ENCODE measurements around the gene DPY30.

Gene DPY30

DNA sequence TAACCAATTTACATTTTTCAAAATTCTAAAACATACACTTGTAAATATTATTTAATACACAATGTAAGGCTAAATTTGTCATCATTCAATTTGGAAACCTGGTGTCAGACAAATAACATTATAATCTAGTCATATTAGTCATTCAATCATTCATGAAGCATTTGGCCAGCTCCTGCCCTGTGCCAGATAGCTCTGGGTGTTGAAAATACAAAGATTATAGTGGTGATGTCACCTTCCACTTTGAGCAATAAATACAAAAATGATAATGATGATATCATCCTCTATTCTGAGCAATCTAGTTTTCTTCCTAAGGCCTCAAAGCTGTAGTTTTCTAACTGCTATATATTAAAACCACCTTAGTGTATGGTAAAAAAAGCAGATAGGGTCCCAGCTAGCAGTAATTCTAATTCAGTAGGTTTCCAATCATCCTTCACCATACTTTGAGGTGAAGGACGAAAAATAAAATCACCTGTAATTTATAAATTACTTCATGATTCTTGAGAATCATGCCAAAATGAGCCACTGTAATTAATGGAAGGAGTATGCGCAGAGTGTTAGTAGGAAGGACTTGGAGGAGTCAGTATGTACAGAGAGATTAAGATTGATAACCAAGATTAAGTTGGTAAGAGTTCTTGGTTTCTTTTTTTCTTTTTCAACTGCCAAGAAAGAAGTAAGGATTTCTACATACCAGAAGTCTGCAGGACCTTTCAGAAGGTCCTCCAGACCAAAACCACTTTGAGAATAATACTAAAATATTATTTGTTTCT, 52.0 kb downstream of the DPY30 start:
- no peak for TF ChIP-seq OSR1 (CRISPR knock-in tag; IDR thresholded peaks at IDR 0.05)
- TF ChIP-seq ZNF565 (CRISPR knock-in tag; conservative IDR thresholded peaks at IDR 0.05; ENCODE audit: low read depth): no peak
- TF ChIP-seq, protein P1, sequence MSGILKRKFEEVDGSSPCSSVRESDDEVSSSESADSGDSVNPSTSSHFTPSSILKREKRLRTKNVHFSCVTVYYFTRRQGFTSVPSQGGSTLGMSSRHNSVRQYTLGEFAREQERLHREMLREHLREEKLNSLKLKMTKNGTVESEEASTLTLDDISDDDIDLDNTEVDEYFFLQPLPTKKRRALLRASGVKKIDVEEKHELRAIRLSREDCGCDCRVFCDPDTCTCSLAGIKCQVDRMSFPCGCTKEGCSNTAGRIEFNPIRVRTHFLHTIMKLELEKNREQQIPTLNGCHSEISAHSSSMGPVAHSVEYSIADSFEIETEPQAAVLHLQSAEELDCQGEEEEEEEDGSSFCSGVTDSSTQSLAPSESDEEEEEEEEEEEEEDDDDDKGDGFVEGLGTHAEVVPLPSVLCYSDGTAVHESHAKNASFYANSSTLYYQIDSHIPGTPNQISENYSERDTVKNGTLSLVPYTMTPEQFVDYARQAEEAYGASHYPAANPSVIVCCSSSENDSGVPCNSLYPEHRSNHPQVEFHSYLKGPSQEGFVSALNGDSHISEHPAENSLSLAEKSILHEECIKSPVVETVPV (CRISPR knock-in tag; IDR thresholded peaks at IDR 0.05): no peak
- TF ChIP-seq TCF4 (CRISPR knock-in tag; IDR thresholded peaks at IDR 0.05; ENCODE audit: borderline replicate concordance): no peak
- TF ChIP-seq GLIS3 (CRISPR knock-in tag; IDR thresholded peaks at IDR 0.05): no peak
- TF ChIP-seq ZC3H10 (CRISPR knock-in tag; IDR thresholded peaks at IDR 0.05): no peak
- no peak for TF ChIP-seq RARB (CRISPR knock-in tag; IDR thresholded peaks at IDR 0.05)
- no peak for TF ChIP-seq SNAI2 (CRISPR knock-in tag; IDR thresholded peaks at IDR 0.05)
- no peak for TF ChIP-seq ARNTL (CRISPR knock-in tag; IDR thresholded peaks at IDR 0.05; ENCODE audit: borderline replicate concordance, low read depth)
- no peak for TF ChIP-seq ZNF8 (CRISPR knock-in tag; IDR thresholded peaks at IDR 0.05)
- peak; percentile 77 for TF ChIP-seq ISL1 (CRISPR knock-in tag; IDR thresholded peaks at IDR 0.05)
- TF ChIP-seq ZNF70 (CRISPR knock-in tag; IDR thresholded peaks at IDR 0.05): no peak
- TF ChIP-seq, protein P2, sequence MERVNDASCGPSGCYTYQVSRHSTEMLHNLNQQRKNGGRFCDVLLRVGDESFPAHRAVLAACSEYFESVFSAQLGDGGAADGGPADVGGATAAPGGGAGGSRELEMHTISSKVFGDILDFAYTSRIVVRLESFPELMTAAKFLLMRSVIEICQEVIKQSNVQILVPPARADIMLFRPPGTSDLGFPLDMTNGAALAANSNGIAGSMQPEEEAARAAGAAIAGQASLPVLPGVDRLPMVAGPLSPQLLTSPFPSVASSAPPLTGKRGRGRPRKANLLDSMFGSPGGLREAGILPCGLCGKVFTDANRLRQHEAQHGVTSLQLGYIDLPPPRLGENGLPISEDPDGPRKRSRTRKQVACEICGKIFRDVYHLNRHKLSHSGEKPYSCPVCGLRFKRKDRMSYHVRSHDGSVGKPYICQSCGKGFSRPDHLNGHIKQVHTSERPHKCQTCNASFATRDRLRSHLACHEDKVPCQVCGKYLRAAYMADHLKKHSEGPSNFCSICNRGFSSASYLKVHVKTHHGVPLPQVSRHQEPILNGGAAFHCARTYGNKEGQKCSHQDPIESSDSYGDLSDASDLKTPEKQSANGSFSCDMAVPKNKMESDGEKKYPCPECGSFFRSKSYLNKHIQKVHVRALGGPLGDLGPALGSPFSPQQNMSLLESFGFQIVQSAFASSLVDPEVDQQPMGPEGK (CRISPR knock-in tag; IDR thresholded peaks at IDR 0.05; ENCODE audit: borderline replicate concordance): no peak
- TF ChIP-seq TOX (CRISPR knock-in tag; IDR thresholded peaks at IDR 0.05; ENCODE audit: borderline replicate concordance): no peak
- TF ChIP-seq ZFP3 (CRISPR knock-in tag; IDR thresholded peaks at IDR 0.05): no peak
- TF ChIP-seq, protein P3, sequence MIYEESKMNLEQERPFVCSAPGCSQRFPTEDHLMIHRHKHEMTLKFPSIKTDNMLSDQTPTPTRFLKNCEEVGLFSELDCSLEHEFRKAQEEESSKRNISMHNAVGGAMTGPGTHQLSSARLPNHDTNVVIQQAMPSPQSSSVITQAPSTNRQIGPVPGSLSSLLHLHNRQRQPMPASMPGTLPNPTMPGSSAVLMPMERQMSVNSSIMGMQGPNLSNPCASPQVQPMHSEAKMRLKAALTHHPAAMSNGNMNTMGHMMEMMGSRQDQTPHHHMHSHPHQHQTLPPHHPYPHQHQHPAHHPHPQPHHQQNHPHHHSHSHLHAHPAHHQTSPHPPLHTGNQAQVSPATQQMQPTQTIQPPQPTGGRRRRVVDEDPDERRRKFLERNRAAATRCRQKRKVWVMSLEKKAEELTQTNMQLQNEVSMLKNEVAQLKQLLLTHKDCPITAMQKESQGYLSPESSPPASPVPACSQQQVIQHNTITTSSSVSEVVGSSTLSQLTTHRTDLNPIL (CRISPR knock-in tag; IDR thresholded peaks at IDR 0.05; ENCODE audit: low read depth): peak; percentile 89
- peak; percentile 74 for ATAC-seq

DNA sequence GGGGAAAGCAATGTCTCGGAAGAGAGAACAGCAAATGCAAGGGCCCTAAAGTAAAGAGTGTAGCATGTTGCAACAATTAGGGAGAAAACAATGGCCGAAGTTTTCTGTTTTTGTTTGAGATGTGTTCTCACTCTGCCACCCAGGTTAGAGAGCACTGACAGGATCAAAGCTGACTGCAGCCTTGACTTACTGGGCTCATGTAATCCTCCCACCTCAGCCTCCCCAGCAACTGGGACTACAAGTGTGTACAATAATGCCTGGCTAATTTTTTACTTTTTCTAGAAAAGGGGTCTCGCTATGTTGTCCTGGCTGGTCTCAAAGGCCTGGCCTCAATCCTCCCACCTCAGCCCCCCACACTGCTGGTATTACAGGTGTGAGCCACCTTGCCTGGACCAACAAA, 52.7 kb downstream of the DPY30 start:
- ATAC-seq: peak; percentile 19; the same call in 1 of the 3 replicates
- no peak for TF ChIP-seq ZFP30 (CRISPR knock-in tag; IDR thresholded peaks at IDR 0.05)
- TF ChIP-seq ARNTL (CRISPR knock-in tag; IDR thresholded peaks at IDR 0.05; ENCODE audit: borderline replicate concordance, low read depth): no peak
- TF ChIP-seq, protein P4, sequence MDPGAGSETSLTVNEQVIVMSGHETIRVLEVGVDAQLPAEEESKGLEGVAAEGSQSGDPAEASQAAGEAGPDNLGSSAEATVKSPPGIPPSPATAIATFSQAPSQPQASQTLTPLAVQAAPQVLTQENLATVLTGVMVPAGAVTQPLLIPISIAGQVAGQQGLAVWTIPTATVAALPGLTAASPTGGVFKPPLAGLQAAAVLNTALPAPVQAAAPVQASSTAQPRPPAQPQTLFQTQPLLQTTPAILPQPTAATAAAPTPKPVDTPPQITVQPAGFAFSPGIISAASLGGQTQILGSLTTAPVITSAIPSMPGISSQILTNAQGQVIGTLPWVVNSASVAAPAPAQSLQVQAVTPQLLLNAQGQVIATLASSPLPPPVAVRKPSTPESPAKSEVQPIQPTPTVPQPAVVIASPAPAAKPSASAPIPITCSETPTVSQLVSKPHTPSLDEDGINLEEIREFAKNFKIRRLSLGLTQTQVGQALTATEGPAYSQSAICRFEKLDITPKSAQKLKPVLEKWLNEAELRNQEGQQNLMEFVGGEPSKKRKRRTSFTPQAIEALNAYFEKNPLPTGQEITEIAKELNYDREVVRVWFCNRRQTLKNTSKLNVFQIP (CRISPR knock-in tag; IDR thresholded peaks at IDR 0.05; ENCODE audit: borderline replicate concordance, low read depth): no peak
- TF ChIP-seq ZC3H10 (CRISPR knock-in tag; IDR thresholded peaks at IDR 0.05): no peak
- no peak for TF ChIP-seq BACH2 (CRISPR knock-in tag; IDR thresholded peaks at IDR 0.05; ENCODE audit: borderline replicate concordance)
- TF ChIP-seq PPARA (CRISPR knock-in tag; IDR thresholded peaks at IDR 0.05; ENCODE audit: borderline replicate concordance): no peak
- TF ChIP-seq, protein P2 (CRISPR knock-in tag; IDR thresholded peaks at IDR 0.05; ENCODE audit: borderline replicate concordance): no peak
- no peak for TF ChIP-seq RARB (CRISPR knock-in tag; IDR thresholded peaks at IDR 0.05)
- no peak for TF ChIP-seq ZNF8 (CRISPR knock-in tag; IDR thresholded peaks at IDR 0.05)
- TF ChIP-seq OSR1 (CRISPR knock-in tag; IDR thresholded peaks at IDR 0.05): no peak
- no peak for TF ChIP-seq TCF4 (CRISPR knock-in tag; IDR thresholded peaks at IDR 0.05; ENCODE audit: borderline replicate concordance)
- TF ChIP-seq ESRRG (CRISPR knock-in tag; IDR thresholded peaks at IDR 0.05): no peak
- no peak for TF ChIP-seq CSDC2 (CRISPR knock-in tag; IDR thresholded peaks at IDR 0.05)
- no peak for TF ChIP-seq ZNF70 (CRISPR knock-in tag; IDR thresholded peaks at IDR 0.05)
- no peak for TF ChIP-seq ISL1 (CRISPR knock-in tag; IDR thresholded peaks at IDR 0.05)
- TF ChIP-seq GLIS3 (CRISPR knock-in tag; IDR thresholded peaks at IDR 0.05): no peak
- TF ChIP-seq, protein P1 (CRISPR knock-in tag; IDR thresholded peaks at IDR 0.05): no peak
